HepG2 (cell line): Measurements from ENCODE around the gene RAB15. TPM values are rescaled to one million over a fixed set of nuclear protein-coding genes. Genes with fewer than 3 reads are reported as not detected.

Experiments
- ASH2L ChIP-seq: fragments of 300-600, 200-600 bp; sonication (generic); IDR thresholded peaks from 2 replicates; pipeline ENCODE4 v1.7.0; 2017; ENCODE audit warnings: low read depth, mild to moderate bottlenecking, moderate library complexity, mixed read lengths, low read length; ENCODE audit not compliant: insufficient read length
- CBFB ChIP-seq: sonication (generic); formaldehyde crosslinking; IDR thresholded peaks from 2 replicates; pipeline ENCODE4 v1.4.0; 2020; ENCODE audit warnings: missing genetic modification reagents
- JUNB ChIP-seq: sonication (generic); formaldehyde crosslinking; IDR thresholded peaks from 2 replicates; pipeline ENCODE4 v1.8.0; 2022; ENCODE audit warnings: missing genetic modification reagents, mild to moderate bottlenecking, borderline replicate concordance
- MAZ ChIP-seq, 2 experiments: sonication (generic) in 1 of 2; formaldehyde crosslinking in 1 of 2; IDR thresholded peaks; 2 replicates each; pipeline versions ENCODE4 v1.5.0 to v1.6.1; 2012 to 2020; ENCODE audit warnings: low read depth in 2 of 2, mild to moderate bottlenecking in 2 of 2, borderline replicate concordance in 1 of 2, improper control_type of control experiment in 1 of 2, low read length in 1 of 2, missing genetic modification reagents in 1 of 2, moderate library complexity in 1 of 2
- NKX3-1 ChIP-seq: sonication (generic); formaldehyde crosslinking; IDR thresholded peaks from 2 replicates; pipeline ENCODE4 v1.5.0; 2020; ENCODE audit warnings: missing genetic modification reagents
- PLRG1 ChIP-seq: fragments of 450-650 bp; conservative IDR thresholded peaks from 2 replicates; pipeline ENCODE4 v1.6.1; 2016
- POLR2A ChIP-seq, 2 experiments: IDR thresholded peaks; 2 replicates each; pipeline ENCODE4 v1.6.1; 2011; ENCODE audit warnings: low read depth in 2 of 2, low read length in 2 of 2, mild to moderate bottlenecking in 1 of 2, moderate library complexity in 1 of 2; ENCODE audit not compliant: insufficient read depth in 1 of 2
- POLR2AphosphoS2 ChIP-seq: IDR thresholded peaks from 2 replicates; pipeline ENCODE4 v1.6.1; 2011; ENCODE audit warnings: low read depth, low read length, improper control_type of control experiment
- SNRNP70 ChIP-seq: fragments of 200-400 bp; formaldehyde crosslinking; IDR thresholded peaks from 2 replicates; pipeline ENCODE4 v1.6.1; 2017; ENCODE audit warnings: mild to moderate bottlenecking, low read depth, low read length, moderate library complexity
- TOPORS ChIP-seq: sonication (generic); formaldehyde crosslinking; IDR thresholded peaks from 2 replicates; pipeline ENCODE4 v1.8.0; 2023; ENCODE audit warnings: mild to moderate bottlenecking, missing genetic modification reagents
- YY1 ChIP-seq: IDR thresholded peaks from 2 replicates; pipeline ENCODE4 v1.6.1; 2011; ENCODE audit warnings: low read length, low read depth, moderate library complexity, mild to moderate bottlenecking; ENCODE audit not compliant: insufficient read depth, insufficient replicate concordance
- ZNF335 ChIP-seq: sonication (generic); formaldehyde crosslinking; IDR thresholded peaks from 2 replicates; pipeline ENCODE4 v1.4.0; 2020; ENCODE audit warnings: missing genetic modification reagents
- ZNF570 ChIP-seq: sonication (generic); formaldehyde crosslinking; IDR thresholded peaks from 2 replicates; pipeline ENCODE4 v1.4.0; 2020; ENCODE audit warnings: mild to moderate bottlenecking, missing genetic modification reagents, borderline replicate concordance
- ZNF724P ChIP-seq: sonication (generic); formaldehyde crosslinking; IDR thresholded peaks from 2 replicates; pipeline ENCODE4 v1.8.0; 2022; ENCODE audit warnings: missing genetic modification reagents, borderline replicate concordance
- ZNF781 ChIP-seq: sonication (generic); formaldehyde crosslinking; IDR thresholded peaks from 2 replicates; pipeline ENCODE4 v1.5.1; 2020; ENCODE audit warnings: borderline replicate concordance, mild to moderate bottlenecking, missing genetic modification reagents; ENCODE audit errors: not compliant biosample characterization
- polyA plus RNA-seq, 8 experiments: library from polyadenylated mRNA; depleted of rRNA in 3 of 8; stranded (reverse) in 7 of 8; unstranded in 1 of 8; fragments of >200 nt; fragmentation: Illumina TruSeq in 4 of 8; extraction: Trizol in 4 of 8; gene quantifications; 2 replicates each; pipeline versions ENCODE4 v1.2.1 to v1.2.3, GENCODE V29; 2011 to 2016; ENCODE audit warnings: low read depth in 4 of 8, missing spikeins in 1 of 8, mixed read lengths in 1 of 8; ENCODE audit not compliant: insufficient read depth in 1 of 8
- total RNA-seq, 5 experiments: library from RNA; depleted of rRNA; stranded (reverse); fragments of >200 nt; fragmentation: Illumina TruSeq; extraction: Trizol; gene quantifications; 2 replicates each; pipeline ENCODE4 v1.2.3, GENCODE V29; 2016; ENCODE audit warnings: low read depth in 1 of 5
- TF ChIP-seq, protein P1 (sequence below): sonication (generic); formaldehyde crosslinking; IDR thresholded peaks from 2 replicates; pipeline ENCODE4 v1.5.0; 2020; ENCODE audit warnings: mild to moderate bottlenecking, missing genetic modification reagents, moderate library complexity
- TF ChIP-seq, protein P2 (sequence below): sonication (generic); formaldehyde crosslinking; IDR thresholded peaks from 2 replicates; pipeline ENCODE4 v1.4.0; 2020; ENCODE audit warnings: mild to moderate bottlenecking, missing genetic modification reagents
- TF ChIP-seq, protein P3 (sequence below): sonication (generic); formaldehyde crosslinking; IDR thresholded peaks from 2 replicates; pipeline ENCODE4 v1.8.1; 2023; ENCODE audit warnings: mild to moderate bottlenecking, inconsistent platforms, moderate library complexity, missing genetic modification reagents, borderline replicate concordance
- TF ChIP-seq, protein P4 (sequence below): sonication (generic); formaldehyde crosslinking; conservative IDR thresholded peaks from 2 replicates; pipeline ENCODE4 v1.4.0; 2020; ENCODE audit warnings: missing genetic modification reagents
- TF ChIP-seq, protein P5 (sequence below): sonication (generic); formaldehyde crosslinking; IDR thresholded peaks from 2 replicates; pipeline ENCODE4 v1.5.0; 2020; ENCODE audit warnings: missing genetic modification reagents, mild to moderate bottlenecking, borderline replicate concordance
- TF ChIP-seq, protein P6 (sequence below): sonication (generic); formaldehyde crosslinking; IDR thresholded peaks from 2 replicates; pipeline ENCODE4 v1.4.0; 2020; ENCODE audit warnings: mild to moderate bottlenecking, missing genetic modification reagents

Gene RAB15
- total and polyA plus RNA-seq, 2 of the 13 experiments (the other 11 are each of a cell fraction or from before 2014, with no cell fraction given), result 7.4 to 18.5 TPM

DNA sequence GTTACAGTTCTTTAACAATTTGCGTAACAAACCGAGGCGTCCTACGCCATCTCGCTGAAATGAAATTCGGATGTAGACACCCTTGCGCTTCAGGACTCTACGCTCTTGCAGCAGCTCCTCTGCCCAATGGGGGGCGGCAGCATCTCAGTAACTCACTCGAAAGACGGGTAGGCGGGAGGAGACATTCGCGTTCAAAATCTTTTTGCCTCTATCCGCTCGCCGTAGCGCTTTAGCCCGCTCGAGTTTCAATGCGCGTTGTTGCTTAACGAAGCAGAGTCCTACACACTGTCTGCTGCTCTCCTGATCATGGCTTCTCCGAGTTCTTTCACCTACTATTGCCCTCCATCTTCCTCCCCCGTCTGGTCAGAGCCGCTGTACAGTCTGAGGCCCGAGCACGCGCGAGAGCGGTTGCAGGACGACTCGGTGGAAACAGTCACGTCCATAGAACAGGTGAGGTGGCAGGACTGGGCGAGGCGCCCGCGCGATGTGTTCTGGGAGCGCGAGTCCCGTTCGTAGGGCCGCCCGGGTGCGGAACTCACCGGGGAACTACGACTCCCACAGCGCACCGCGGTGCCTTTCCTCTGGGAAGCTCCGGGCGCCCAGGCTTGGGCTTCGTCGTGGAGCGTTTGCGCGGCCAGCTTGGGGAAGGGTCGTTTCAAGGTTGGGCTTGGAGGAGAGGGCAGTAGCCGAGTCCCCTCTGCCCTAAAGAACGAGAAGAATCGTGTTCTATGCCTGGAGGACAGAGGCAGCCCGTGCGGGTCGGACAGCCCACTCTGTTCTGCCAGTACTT lies 14.7 kb upstream of the RAB15 start, which contains the start of gene FNTB (continued):
- no peak for TF ChIP-seq ZNF335 (CRISPR knock-in tag)
- TF ChIP-seq, protein P1, sequence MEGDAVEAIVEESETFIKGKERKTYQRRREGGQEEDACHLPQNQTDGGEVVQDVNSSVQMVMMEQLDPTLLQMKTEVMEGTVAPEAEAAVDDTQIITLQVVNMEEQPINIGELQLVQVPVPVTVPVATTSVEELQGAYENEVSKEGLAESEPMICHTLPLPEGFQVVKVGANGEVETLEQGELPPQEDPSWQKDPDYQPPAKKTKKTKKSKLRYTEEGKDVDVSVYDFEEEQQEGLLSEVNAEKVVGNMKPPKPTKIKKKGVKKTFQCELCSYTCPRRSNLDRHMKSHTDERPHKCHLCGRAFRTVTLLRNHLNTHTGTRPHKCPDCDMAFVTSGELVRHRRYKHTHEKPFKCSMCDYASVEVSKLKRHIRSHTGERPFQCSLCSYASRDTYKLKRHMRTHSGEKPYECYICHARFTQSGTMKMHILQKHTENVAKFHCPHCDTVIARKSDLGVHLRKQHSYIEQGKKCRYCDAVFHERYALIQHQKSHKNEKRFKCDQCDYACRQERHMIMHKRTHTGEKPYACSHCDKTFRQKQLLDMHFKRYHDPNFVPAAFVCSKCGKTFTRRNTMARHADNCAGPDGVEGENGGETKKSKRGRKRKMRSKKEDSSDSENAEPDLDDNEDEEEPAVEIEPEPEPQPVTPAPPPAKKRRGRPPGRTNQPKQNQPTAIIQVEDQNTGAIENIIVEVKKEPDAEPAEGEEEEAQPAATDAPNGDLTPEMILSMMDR, result peak; percentile 96
- TF ChIP-seq ZNF570 (CRISPR knock-in tag), result 0 out of 2 replicates have a peak, but pooled peaks have one; percentile 29
- TF ChIP-seq, protein P2, sequence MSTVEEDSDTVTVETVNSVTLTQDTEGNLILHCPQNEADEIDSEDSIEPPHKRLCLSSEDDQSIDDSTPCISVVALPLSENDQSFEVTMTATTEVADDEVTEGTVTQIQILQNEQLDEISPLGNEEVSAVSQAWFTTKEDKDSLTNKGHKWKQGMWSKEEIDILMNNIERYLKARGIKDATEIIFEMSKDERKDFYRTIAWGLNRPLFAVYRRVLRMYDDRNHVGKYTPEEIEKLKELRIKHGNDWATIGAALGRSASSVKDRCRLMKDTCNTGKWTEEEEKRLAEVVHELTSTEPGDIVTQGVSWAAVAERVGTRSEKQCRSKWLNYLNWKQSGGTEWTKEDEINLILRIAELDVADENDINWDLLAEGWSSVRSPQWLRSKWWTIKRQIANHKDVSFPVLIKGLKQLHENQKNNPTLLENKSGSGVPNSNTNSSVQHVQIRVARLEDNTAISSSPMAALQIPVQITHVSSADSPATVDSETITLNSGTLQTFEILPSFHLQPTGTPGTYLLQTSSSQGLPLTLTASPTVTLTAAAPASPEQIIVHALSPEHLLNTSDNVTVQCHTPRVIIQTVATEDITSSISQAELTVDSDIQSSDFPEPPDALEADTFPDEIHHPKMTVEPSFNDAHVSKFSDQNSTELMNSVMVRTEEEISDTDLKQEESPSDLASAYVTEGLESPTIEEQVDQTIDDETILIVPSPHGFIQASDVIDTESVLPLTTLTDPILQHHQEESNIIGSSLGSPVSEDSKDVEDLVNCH (CRISPR knock-in tag), result no peak
- TF ChIP-seq POLR2AphosphoS2, result no peak
- TF ChIP-seq MAZ (IDR thresholded peaks at IDR 0.05; ENCODE audit: borderline replicate concordance, low read depth, low read length), result no peak
- TF ChIP-seq MAZ (CRISPR knock-in tag; IDR thresholded peaks at IDR 0.05; ENCODE audit: low read depth), result peak; percentile 59; the same call in 1 of the 2 replicates
- no peak for TF ChIP-seq ZNF724P
- TF ChIP-seq, protein P3, sequence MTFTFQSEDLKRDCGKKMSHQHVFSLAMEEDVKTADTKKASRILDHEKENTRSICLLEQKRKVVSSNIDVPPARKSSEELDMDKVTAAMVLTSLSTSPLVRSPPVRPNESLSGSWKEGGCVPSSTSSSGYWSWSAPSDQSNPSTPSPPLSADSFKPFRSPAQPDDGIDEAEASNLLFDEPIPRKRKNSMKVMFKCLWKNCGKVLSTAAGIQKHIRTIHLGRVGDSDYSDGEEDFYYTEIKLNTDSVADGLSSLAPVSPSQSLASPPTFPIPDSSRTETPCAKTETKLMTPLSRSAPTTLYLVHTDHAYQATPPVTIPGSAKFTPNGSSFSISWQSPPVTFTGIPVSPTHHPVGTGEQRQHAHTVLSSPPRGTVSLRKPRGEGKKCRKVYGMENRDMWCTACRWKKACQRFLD (CRISPR knock-in tag), result peak; percentile 81; the same call in 1 of the 2 replicates
- peak; percentile 48 for TF ChIP-seq CBFB
- TF ChIP-seq PLRG1, result no peak
- TF ChIP-seq ASH2L, result peak; percentile 98
- TF ChIP-seq, protein P4, sequence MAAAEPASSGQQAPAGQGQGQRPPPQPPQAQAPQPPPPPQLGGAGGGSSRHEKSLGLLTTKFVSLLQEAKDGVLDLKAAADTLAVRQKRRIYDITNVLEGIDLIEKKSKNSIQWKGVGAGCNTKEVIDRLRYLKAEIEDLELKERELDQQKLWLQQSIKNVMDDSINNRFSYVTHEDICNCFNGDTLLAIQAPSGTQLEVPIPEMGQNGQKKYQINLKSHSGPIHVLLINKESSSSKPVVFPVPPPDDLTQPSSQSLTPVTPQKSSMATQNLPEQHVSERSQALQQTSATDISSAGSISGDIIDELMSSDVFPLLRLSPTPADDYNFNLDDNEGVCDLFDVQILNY, result peak; percentile 42; the same call in 1 of the 2 replicates
- peak; percentile 81; the same call in 1 of the 2 replicates for TF ChIP-seq TOPORS
- TF ChIP-seq, protein P5, sequence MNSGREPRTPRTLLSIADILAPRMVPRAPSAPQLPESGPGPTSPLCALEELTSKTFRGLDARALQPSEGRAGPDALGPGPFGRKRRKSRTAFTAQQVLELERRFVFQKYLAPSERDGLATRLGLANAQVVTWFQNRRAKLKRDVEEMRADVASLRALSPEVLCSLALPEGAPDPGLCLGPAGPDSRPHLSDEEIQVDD (CRISPR knock-in tag), result no peak
- TF ChIP-seq POLR2A (IDR thresholded peaks at IDR 0.05; ENCODE audit: insufficient read depth in 1 of 2, low read depth in 2 of 2, low read length in 2 of 2), result peak; percentile 80 to 86
- peak; percentile 75 for TF ChIP-seq YY1
- TF ChIP-seq ZNF781, result peak; percentile 47
- TF ChIP-seq JUNB (CRISPR knock-in tag), result peak; percentile 77; the same call in 1 of the 2 replicates
- TF ChIP-seq NKX3-1 (CRISPR knock-in tag), result peak; percentile 49; the same call in 1 of the 2 replicates
- no peak for TF ChIP-seq SNRNP70
- TF ChIP-seq, protein P6, sequence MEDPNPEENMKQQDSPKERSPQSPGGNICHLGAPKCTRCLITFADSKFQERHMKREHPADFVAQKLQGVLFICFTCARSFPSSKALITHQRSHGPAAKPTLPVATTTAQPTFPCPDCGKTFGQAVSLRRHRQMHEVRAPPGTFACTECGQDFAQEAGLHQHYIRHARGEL (CRISPR knock-in tag), result 0 out of 2 replicates have a peak, but pooled peaks have one; percentile 32
